ENCODE data around the gene KIF16B.
"Not testable (repeated sequence)": the region's sequence is repeated elsewhere in the genome, so short reads cannot be mapped to it uniquely, and the experiment has no call there.

Gene KIF16B

DNA sequence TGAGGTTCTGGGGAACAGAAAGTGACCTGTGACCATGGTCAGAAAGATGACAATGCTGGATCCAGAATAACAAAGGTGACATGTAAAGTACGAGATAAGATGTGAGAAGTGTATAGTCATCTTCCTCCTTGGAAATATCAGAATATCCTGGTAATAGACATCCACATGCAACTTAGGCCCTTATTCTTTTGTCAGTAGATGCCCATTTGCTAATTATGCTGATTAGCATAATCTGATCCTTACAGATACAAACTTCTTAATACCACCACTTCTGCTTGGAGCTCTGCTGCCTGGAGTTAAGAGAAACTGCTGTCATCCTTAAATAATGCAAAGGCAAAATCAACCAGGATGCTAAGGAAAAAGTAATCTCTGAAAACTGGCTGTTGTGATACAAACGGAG is 91.3 kb downstream of the KIF16B start:
- DNase-seq (ENCODE audit: low read depth), result no peak

DNA sequence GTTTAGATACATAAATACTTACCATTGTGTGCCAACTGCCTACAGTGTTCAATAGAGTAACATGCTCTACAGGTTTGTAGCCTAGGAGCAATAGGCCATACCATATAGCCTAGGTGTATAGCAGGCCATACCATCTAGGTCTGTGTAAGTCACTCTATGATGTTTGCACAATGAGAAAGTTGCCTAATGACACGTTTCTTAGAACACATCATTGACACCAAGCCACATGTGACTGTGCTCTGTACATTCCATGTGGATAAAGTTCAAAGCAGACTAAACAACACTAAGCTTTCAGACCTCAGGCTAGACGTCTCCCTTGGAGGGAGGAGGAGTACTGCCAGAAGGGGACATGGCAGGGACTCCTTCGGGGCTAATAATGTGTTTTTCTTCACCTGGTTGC is 93.6 kb downstream of the KIF16B start:
- DNase-seq (ENCODE audit: low read depth), result no peak

DNA sequence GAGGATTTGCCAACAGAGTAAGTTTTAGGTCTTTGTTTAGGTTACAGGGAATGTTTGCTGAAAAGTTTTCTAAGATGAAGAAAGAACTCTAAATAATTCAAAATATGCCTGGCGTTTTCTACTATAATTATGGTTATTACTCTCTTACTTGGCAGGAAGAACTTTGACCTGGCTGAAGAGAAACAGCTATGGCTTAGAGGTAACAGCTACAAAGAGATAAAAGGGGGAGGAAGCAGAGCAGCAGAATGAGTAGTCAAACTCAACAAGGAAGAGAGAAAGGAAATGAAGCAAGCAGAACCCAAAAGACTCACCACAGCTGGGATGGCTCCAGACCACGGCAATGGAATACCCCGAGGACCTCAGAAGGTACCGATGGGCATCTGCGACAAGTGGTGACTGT is 95.6 kb downstream of the KIF16B start:
- no peak for DNase-seq (ENCODE audit: low read depth)

DNA sequence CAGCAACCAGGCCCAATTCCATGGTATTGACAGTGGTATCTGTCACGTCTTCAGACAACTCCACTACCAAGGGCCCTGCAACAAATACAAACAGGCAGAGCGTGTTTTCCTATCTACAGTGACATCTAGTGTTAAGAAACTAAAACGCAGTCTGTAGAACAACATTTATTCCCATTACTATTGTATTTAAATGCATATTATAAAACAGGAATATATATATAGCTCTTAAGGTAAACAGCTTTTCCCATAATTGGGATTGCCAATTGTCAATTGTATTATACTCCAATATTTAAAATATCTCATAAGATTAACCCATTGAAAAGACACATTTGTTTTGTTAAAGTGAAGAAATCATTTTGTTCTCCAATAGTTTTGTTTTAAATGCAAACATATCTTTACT is 97.2 kb downstream of the KIF16B start:
- no peak for DNase-seq (ENCODE audit: low read depth)

DNA sequence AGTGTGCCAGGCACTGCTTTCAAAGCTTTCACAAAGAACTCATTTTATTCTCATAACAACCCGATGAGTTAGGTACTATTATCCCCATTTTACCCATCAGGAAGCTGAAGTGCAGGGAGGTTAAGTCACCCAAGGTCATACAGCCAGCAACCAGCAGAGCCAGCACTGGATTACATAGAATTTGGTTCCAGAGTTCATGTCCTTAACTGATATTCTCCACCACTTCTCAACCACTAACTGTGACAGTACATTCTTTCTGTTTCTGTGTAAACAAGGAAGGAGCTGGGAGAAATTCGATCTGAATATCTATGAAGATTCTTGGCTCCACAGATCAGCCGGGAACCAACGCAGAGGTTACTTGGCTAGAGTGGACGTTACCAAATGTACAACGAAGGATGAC is 98.0 kb downstream of the KIF16B start:
- DNase-seq (ENCODE audit: low read depth), result no peak

DNA sequence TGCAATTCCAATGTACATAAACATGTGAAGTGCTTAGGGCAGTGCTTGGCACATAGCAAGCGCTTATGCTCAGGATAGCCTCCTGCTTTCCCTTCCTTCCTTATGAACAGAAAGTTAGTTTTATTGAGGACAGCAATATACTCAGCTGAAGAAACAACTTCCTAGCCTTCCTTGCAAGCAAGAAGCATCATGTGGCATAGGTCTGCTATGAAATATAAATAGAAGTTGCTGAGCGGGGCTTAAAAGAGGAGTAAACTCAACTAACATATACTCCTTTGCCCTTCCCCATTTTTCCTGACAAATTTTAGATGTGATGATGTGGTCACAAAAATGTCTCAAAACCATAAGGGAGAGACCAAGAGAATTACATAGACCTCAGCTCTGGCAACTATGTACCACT is 98.9 kb downstream of the KIF16B start:
- no peak for DNase-seq (ENCODE audit: low read depth)

DNA sequence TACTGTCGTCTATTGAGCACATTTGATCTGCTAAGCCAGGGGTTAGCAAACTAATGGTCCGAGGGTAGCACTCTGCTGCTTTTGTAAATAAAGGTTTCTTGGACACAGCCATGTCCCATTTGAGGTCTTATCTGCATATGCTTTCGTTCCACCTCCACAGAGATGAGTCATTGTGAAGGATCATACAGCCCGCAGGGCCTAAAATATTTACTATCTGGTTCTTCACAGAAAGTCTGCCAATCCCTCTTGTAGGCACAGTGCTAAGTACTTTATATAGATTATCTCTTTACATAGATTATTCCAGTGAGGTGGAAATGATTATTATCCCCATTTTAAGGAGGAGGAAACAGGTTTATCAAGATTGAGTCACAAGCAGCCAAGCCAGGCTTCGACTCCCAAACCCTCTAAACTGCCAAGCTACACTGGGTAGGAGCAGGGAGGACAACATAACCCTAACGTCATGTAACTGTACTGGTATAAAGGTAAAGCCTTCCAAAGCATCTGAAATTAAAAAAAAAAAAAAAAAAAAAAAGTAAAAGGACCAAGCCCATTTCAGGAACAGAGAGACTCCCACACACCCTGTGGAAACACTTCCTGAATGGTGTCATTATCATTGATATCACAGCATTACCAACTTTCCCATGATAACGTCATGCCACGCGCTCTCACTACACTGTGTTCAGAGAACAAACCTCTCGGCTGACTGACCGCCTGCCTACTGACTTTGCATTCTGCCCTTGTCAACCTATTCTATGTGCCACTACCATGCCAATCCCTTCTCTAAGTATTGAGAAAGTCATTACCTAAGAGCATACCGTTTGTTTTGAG is 101.0 kb downstream of the KIF16B start:
- no peak for DNase-seq (ENCODE audit: low read depth)

DNA sequence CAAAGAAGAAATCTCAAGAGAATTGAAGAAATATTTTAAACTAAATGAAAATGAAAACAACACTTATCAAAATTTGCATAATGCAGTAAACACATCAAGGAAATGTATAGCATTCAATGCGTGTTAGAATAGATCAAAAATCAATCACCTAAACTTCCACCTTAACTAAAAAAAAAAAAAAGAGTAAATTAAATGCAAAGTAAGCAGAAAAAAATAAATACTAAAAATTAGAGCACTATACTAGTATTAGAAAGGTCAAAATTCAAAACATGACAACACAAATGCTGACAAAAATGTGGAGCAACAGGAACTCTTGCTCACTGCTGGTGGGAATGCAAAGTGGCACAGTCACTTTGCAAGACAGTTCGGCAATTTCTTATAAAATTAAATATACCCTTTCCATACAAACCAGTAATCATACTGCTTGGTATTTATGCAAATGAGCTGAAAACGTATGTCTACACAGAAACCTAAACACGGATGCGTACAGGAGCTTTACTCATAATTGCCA is 103.8 kb downstream of the KIF16B start:
- no peak for DNase-seq (ENCODE audit: low read depth)

DNA sequence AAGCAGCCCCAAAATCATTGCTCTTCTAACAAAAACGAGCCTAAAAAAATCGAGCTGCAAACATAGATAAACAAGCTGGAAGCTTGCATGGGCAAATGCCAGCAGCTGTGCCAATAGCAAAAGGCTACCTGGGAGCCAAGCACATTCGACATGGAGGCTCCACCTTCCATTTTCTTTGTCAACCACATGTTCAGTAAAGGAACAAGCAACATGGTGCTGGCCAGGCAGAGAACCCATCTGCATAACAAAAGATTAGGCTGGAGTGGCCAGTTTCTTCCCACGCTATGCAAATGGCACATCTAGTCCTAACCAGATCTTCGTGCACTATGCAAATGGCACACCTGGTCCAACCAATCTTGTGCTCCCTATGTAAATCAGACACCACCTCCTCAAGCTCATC is 110.5 kb downstream of the KIF16B start:
- no peak for DNase-seq (ENCODE audit: low read depth)

DNA sequence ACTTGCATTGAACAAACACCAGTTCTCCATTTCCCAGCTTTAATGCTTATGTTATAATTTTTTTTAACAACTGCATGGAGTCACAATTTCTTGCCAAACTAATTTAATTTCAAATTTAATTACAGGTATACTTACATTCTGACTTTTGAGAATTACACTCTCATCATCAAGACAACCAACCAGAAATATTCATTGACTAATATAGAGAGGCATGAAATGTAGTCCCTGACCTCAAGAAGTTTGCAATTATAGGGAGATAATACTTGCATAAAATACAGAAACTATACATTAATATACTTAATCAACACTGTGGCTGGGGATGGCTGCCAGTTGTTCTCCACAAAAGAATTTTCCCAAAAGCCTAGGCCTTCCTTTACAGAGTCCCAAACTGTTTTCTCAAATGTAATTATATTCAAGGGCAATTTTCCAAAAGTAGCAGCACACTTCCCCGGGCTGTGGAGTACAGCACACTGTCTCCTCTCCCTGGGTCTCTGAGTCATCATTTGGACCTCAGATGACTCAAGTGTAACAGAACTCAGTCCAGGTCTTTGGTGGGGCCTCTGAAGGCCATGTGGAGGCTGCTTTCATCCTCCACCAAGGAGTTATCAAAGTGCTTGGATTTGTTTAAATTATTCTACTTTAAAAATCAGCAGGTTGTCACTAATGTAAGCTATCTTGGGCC is 114.1 kb downstream of the KIF16B start:
- no peak for DNase-seq (ENCODE audit: low read depth)

DNA sequence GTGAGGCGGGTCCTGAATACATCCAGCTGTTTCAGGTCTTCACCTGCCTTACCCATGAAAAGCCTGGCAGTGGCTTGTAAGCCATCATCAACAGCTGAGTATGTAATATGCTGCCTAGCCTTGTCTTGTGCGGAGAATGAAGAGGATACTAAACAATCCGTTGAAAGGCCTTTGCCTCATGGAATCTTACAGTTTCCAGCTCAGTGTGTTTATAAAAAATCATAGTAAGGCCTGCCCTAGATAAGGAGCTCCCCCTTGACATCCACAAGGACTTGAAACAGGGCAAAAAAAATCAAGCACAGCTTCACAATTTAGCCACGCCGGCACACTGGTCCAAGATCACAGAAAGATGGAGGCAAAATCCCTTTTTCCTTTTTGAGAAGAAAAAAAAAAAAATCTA is 115.7 kb downstream of the KIF16B start:
- no peak for DNase-seq (ENCODE audit: low read depth)

DNA sequence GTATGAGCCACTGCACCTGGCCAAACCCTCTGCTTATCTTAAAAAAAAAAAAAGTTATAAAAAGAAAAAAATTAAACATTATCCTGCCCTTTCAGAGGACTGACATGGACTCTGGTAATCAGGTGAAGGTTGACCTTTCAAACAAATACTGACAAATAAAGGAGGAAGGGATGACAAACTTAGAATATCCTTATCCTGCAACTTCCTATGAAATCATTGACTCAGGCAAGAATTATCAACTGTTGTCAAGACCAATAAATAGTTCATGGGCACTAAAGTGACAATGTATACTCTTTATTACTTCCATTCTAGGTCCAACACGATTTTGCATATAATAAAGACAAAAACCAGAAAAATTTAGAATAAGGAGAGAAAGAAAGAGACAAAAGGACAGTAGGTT is 117.9 kb downstream of the KIF16B start:
- no peak for DNase-seq (ENCODE audit: low read depth)

DNA sequence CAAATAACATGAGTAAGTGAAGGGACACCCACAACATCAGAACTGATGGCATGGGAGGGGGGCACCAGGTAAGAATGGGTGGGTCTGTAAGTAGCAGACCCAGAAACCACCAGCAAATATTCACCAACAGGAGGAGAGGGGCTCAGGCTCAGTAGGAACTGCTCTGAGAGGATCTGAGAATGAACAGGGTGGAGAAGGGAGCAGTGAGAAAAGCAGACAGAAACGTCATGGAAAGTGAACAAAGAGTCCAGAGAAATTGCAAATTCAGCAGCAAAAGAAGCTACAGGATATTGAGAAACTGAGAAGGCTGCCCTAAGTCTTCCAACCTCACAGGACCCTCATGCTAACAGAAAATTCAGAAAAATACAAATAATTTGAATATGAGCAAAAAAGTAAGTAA is 121.3 kb downstream of the KIF16B start:
- no peak for DNase-seq (ENCODE audit: low read depth)

DNA sequence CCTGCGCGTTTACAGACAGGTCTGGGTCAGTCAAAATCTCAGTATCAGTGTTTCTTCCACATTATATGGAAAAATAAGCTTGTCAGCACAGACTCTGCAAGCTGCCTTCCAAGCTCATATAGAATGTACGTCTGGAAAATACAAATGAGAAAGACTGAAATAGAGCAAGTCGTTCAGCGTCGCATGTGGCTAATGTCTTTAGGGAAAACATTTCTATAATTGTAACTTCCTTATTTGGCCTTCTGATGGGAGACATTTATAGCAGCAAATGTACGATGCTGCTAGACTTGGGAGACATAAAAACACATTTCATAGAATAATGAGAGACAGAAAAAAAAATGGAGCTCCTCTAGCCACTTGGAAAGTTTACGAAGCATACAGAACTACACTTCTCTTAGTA is 122.2 kb downstream of the KIF16B start:
- DNase-seq (ENCODE audit: low read depth), result no peak

DNA sequence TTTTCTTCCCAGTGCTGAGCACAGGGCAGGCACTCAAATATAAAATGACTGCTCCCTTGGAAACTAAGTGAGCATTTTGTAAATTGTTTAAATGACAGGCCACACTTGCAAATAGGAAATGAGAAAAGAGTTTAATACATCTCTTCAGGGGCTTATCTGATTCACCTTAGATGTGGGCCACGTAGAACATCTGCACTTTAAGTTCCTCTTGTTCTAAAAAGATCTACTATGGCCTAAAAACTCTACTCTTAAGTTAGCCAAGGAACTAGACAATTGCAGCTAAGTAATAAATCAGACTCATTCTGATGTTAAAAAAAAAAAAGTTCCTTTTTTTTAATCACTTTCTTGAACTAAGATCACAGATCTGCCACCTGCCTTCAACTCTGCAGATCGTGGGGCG is 126.3 kb downstream of the KIF16B start:
- no peak for DNase-seq (ENCODE audit: low read depth)

DNA sequence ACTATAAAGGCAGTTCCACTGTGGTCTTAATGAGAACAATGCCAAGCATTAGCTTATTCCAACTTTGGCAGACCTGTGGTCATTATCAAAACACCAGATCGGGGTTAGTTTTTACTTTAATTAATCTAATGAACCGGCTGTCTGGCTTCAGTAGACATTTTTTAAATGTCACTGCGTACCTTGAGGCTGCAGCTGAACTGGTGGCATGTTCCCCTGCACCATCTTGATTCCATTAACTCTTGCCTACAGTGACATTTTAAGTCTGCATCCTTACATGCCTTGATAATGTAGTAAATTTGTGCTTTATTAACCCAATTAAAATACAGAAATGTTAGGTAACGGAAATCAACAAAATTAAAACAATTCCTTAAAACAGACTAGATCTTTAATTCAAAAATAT is 127.0 kb downstream of the KIF16B start:
- no peak for DNase-seq (ENCODE audit: low read depth)

DNA sequence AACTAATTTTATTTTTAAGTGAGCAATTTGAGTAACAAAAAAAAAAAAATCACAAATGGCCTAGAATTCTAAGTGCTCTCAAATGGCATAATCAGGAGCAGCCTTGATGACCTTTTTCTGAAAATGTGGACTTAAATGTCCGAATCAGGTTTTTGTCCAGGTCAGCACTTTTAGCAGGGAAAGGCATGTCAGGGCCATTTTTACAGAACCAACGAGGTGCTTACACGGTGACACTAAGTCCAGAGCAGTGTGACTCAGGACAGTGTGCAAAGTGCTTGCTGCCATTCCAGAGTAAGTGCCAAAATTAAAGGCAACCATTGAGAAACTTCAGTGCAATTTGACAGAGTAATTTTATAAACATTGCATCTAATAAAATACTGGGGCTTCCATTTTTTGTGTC is 127.8 kb downstream of the KIF16B start:
- no peak for DNase-seq (ENCODE audit: low read depth)

DNA sequence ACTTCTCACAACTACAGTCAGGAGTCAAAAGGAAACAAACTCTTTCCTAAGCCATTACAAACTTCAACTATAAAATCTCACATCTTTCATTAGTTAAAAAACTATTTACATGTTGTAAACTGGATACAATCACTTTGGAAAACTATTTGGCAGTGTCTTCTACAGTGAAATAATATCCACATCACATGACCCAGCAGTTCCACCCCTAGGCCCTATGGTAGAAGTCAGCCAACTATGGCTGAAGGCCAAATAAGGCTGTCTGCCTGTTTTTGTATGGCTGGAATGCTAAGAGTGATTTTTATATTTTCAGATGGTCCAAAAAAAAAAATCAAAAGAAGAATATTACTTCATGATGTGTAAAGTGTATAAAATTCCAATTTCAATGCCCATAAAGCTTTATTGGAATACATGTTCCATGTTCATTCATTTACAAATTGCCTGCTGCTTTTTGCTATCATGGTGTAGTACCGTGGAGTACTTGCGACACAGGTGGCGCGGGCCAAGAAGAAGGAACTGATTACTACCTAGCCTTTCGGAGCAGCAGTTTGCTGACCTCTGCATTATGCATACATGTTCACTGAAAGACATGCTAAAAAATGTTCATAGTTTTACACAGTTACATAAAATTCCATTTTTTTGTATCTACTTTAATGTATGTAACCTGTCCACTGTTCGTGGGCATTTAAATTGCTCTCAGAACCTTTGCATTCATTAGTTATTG is 129.0 kb downstream of the KIF16B start:
- DNase-seq (ENCODE audit: low read depth), result no peak

DNA sequence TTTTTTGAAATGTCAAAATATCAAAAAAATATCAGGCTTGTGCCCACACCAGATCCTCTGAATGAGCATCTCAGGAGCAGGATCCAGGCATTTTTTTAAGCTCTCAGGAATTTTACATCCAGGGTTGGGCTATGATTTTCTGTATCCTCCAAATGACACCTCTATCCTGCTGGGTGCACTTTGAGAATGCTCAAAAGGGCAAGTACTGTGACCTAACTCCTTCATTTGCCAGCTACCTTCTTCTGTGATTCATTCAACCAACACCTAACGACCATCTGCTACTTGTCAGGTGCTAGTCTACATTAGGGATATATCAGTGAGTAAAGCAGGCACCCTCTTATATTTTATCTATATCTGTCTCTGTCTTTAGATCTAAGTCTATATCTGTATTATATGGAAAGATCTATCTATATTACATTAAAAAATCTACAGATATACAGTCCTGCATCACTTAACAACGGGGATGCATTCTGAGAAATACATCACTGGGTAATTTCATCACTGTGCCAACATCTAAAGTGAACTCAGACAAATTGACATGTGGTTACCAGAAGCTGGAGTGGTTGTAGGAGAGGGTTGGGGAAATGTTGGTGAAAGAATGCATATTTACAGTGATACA is 131.6 kb downstream of the KIF16B start:
- DNase-seq (ENCODE audit: low read depth), result no peak

DNA sequence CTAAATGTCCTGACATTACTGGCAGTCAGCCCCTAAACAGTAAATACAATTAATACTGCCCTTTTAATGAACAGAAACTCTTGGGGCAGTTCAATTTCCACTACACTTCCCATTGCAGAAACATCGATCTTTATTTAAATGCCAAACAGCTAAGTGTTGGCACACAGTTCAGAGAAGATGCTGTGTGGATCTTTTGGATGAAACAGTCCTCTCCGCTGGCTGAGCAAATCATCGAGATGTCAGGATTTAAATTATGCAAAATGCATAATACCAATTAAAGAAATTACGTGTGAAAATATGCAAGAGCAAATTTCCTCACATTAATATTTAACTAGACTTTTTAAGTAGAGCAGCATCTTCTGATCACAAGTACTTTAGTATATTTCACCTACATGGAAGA is 132.6 kb downstream of the KIF16B start:
- DNase-seq (ENCODE audit: low read depth), result no peak

DNA sequence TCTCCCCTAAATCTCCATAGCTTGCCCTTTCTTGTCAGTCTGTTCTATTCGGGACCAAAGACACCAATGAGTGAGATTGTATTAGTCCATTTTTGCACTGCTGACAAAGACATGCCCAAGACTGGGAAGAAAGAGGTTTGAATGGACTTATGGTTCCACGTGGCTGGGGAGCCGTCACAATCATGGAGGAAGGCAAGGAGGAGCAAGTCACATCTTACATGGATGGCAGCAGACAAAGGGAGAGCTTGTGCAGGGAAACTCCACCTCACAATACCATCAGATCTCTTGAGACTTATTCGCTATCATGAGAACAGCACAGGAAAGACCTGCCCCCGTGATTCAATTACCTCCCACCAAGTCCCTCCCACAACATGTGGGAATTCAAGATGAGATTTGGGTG is 133.7 kb downstream of the KIF16B start:
- not testable (repeated sequence) for DNase-seq (ENCODE audit: low read depth)

DNA sequence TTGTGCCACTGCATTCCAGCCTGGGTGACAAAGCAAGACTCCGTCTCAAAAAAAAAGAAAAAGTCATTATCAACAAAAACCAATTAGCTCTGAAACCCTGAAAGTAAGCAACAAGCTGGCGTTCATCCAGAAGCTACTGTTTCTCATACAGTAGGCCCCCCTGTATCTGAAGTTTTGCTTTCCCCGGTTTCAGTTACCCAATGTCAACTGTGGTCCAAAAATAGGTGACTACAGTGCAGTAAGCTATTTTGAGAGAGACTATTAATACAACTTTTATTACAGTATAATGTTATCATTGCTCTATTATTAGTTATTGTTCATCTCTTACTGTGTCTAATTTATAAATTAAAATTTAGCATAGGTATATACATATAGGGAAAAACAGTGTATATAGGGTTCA is 135.1 kb downstream of the KIF16B start:
- DNase-seq (ENCODE audit: low read depth), result no peak
